Activated naive CD4-positive, alpha-beta T cell treated with anti-CD3 and anti-CD28 coated beads for 36 hours (primary cell): ENCODE measurements around the gene DOCK9. TPM values are rescaled to one million over a fixed set of nuclear protein-coding genes. Genes with fewer than 3 reads are reported as not detected.

Experiments
- CTCF ChIA-PET: fragments of 350-600 bp; sonication (Branson Sonifier 250); formaldehyde crosslinking; loops from one replicate; lab custom pipeline; 2021; ENCODE audit warnings: antibody characterized with exemption; lab: Charles Lee
- DNase-seq: peaks from one replicate; pipeline ENCODE4 v3.0.0-alpha.2; 2020
- H3K27ac Mint-ChIP-seq: one replicate; pipeline ENCODE4 v1.8.0; 2021; ENCODE audit warnings: mild to moderate bottlenecking, mixed read lengths
- H3K27me3 Mint-ChIP-seq: one replicate; pipeline ENCODE4 v1.8.0; 2021; ENCODE audit warnings: low read depth, mixed read lengths
- H3K36me3 Mint-ChIP-seq: one replicate; pipeline ENCODE4 v1.8.0; 2021; ENCODE audit warnings: low read depth, mixed read lengths
- H3K4me1 Mint-ChIP-seq: one replicate; pipeline ENCODE4 v1.8.0; 2021; ENCODE audit warnings: low read depth, mixed read lengths
- H3K4me3 Mint-ChIP-seq: one replicate; pipeline ENCODE4 v1.8.0; 2021; ENCODE audit warnings: mild to moderate bottlenecking, moderate library complexity, mixed read lengths
- H3K9me3 Mint-ChIP-seq: one replicate; pipeline ENCODE4 v1.8.0; 2021; ENCODE audit warnings: mixed read lengths
- intact Hi-C: fragments of 100-400 bp; cut with micrococcal nuclease; formaldehyde crosslinking; loops from one replicate; pipeline ENCODE4 v1.15.1; 2023
- total RNA-seq, 2 experiments: library from RNA; stranded (reverse); gene quantifications; one replicate each; pipeline ENCODE4 v1.2.3, GENCODE V29; 2021

The DOCK9 gene
- total RNA-seq, 2 experiments from 2014 or later: 38.3 to 42.1 TPM

GRCh38 chr13:98795220-98795619, 182.6 kb downstream of the DOCK9 start:
- no peaks in the 10 kb centered on the region for H3K27me3 Mint-ChIP-seq
- H3K4me3 Mint-ChIP-seq: no peak overlapping the region
- H3K4me1 Mint-ChIP-seq: no peaks in the 10 kb centered on the region
- no peak for DNase-seq
- H3K27ac Mint-ChIP-seq: peak overlapping the region; percentile 3
- CTCF ChIA-PET: interaction anchor here (0.6 kb wide), 1 partner anchor 462 kb away, joined by 3 read pairs; no protein-coding TSS in a partner anchor
- intact Hi-C loops: no loop called here
- H3K36me3 Mint-ChIP-seq: peaks cover 66% of the 10 kb centered on the region
- H3K9me3 Mint-ChIP-seq: peaks cover 10% of the 10 kb centered on the region

DNA sequence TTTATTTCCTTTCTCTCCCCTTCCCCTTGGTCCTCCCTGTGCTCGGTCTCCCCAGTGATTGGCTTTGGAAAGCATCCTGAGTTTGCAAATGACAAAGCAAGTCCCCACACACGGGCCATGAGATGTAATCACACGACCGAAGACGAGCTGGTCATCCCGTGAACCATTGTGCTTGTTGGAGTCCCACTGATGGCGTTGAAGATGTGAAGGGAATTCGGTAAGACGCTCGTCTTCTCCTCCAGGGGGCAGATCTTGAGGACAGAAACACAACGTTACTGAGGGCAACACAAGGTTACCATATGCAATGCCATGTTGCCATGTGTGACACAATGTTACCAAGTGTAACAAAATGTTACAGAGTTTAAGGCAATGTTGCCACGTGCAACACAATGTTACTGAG, 183.4 kb downstream of the DOCK9 start:
- Mint-ChIP-seq H3K36me3 (peaks cover 63% of the 10 kb centered on the region), H3K9me3 (peaks cover 12% of the 10 kb centered on the region), H3K27me3 (no peaks in the 10 kb centered on the region), H3K27ac (no peak overlapping the region), H3K4me3 (no peak overlapping the region), H3K4me1 (no peaks in the 10 kb centered on the region)
- DNase-seq: no peak
- intact Hi-C loops: no loop called here
- CTCF ChIA-PET: no interaction called here

- DNase-seq: no peak
- CTCF ChIA-PET: no interaction called here
- Mint-ChIP-seq H3K4me1 (no peaks in the 10 kb centered on the region), H3K27me3 (peaks cover 12% of the 10 kb centered on the region), H3K36me3 (peaks cover 51% of the 10 kb centered on the region), H3K27ac (no peak overlapping the region), H3K4me3 (no peak overlapping the region), H3K9me3 (peaks cover 12% of the 10 kb centered on the region)
- intact Hi-C loops: no loop called here
Observed at GRCh38 chr13:98792785-98793495, 184.9 kb downstream of the DOCK9 start.

- Mint-ChIP-seq H3K27me3 (peaks cover 12% of the 10 kb centered on the region), H3K27ac (no peak overlapping the region), H3K4me3 (no peak overlapping the region), H3K4me1 (no peaks in the 10 kb centered on the region), H3K36me3 (peaks cover 45% of the 10 kb centered on the region), H3K9me3 (peaks cover 12% of the 10 kb centered on the region)
- CTCF ChIA-PET: no interaction called here
- intact Hi-C loops: no loop called here
- no peak for DNase-seq
Observed at GRCh38 chr13:98792321-98792720, 185.5 kb downstream of the DOCK9 start.

DNA sequence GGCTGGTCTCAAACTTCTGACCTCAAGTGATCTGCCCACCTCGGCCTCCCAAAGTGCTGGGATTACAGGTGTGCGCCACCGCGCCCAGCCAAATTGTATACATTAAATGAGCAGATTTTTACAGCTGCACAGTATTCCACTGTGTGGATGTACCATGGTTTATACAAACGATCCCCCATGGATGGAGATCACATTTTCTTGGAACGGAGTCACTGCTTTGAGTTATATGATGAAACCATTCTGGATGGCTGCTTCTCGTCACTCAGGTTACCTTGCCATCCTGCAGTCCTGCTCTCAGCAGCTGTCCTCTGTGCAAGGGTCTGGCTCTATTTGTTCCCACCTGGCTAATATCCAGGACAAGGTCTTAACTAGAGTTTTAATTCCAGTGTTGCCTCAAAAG, 186.3 kb downstream of the DOCK9 start:
- Mint-ChIP-seq H3K27ac (no peak overlapping the region), H3K4me3 (no peak overlapping the region), H3K4me1 (no peaks in the 10 kb centered on the region), H3K9me3 (peaks cover 12% of the 10 kb centered on the region), H3K36me3 (peaks cover 38% of the 10 kb centered on the region), H3K27me3 (peaks cover 12% of the 10 kb centered on the region)
- no peak for DNase-seq
- intact Hi-C loops: no loop called here
- CTCF ChIA-PET: no interaction called here

GRCh38 chr13:98787996-98788395, 189.9 kb downstream of the DOCK9 start:
- no peaks in the 10 kb centered on the region for H3K4me1 Mint-ChIP-seq
- H3K27me3 Mint-ChIP-seq: peaks cover 12% of the 10 kb centered on the region
- intact Hi-C loops: no loop called here
- CTCF ChIA-PET: no interaction called here
- H3K36me3 Mint-ChIP-seq: peaks cover 11% of the 10 kb centered on the region
- H3K9me3 Mint-ChIP-seq: peaks cover 12% of the 10 kb centered on the region
- H3K27ac Mint-ChIP-seq: no peak overlapping the region
- no peak for DNase-seq
- no peak overlapping the region for H3K4me3 Mint-ChIP-seq

DNA sequence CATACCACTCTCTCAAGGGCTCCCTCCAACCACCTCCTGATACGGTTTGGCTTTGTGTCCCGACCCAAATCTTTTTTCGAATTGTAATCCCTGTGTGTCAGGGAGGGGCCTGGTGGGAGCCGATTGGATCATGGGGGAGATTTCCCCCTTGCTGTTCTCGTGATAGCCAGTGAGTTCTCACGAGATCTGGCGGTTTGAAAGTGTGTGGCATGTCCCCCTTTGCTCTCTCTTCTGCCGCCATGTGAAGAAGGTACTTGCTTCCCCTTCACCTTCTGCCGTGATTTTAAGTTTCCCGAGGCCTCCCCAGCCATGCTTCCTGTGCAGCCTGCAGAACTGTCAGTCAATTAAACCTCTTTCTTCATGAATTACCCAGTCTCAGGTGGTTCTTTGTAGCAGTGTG, 190.7 kb downstream of the DOCK9 start:
- Mint-ChIP-seq H3K36me3 (peaks cover 3% of the 10 kb centered on the region), H3K4me1 (no peaks in the 10 kb centered on the region), H3K27me3 (peaks cover 12% of the 10 kb centered on the region), H3K27ac (no peak overlapping the region), H3K9me3 (peaks cover 8% of the 10 kb centered on the region), H3K4me3 (no peak overlapping the region)
- intact Hi-C loops: no loop called here
- DNase-seq: no peak
- CTCF ChIA-PET: no interaction called here

DNA sequence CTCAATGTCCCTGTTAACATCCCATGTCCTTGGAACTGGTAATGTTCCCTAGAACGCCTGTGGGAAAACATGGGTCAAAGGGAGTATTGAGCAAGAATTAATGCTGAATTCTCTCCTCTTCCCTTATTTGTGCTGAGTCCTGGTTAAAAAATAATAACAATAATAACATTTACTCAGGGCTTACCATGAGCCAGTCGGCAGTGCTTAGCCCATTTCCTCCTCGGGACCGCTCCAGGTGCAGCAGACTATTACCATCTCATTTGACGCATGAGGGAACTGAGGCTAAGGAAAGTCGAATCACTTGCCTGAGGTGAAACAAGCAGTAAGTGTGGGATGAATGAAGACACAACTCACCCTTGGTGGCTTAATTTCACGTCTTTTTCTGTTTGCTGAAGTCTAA, 191.8 kb downstream of the DOCK9 start:
- Mint-ChIP-seq H3K4me1 (no peaks in the 10 kb centered on the region), H3K9me3 (peaks cover 5% of the 10 kb centered on the region), H3K36me3 (no peaks in the 10 kb centered on the region), H3K4me3 (no peak overlapping the region), H3K27ac (no peak overlapping the region), H3K27me3 (peaks cover 14% of the 10 kb centered on the region)
- CTCF ChIA-PET: no interaction called here
- DNase-seq: no peak
- intact Hi-C loops: no loop called here

DNA sequence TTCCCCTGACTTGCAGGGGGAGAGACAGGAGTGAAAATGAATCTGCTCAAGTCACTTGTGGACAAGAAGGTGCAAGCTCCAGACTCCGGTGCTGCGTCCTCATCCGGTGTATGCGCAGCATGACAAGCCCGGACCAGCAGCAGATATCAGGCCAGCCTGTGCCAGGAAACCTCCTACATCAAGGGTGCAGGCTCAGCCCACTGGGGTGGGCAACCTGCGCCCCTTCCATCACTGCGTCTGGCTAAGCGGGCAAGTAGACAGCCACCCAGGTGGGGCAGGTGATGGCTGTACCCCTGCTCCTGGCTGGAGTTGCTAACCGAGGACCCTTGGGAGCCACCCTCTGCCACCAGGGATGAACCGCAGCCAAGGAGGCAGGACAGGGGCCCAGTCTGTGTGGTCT, 192.5 kb downstream of the DOCK9 start:
- Mint-ChIP-seq H3K4me3 (no peak overlapping the region), H3K36me3 (no peaks in the 10 kb centered on the region), H3K9me3 (peaks cover 4% of the 10 kb centered on the region), H3K27ac (no peak overlapping the region), H3K4me1 (no peaks in the 10 kb centered on the region), H3K27me3 (peaks cover 15% of the 10 kb centered on the region)
- intact Hi-C loops: no loop called here
- DNase-seq: no peak
- CTCF ChIA-PET: no interaction called here

GRCh38 chr13:98784666-98785065, 193.2 kb downstream of the DOCK9 start:
- no peaks in the 10 kb centered on the region for H3K36me3 Mint-ChIP-seq
- H3K27ac Mint-ChIP-seq: no peak overlapping the region
- peaks cover 2% of the 10 kb centered on the region for H3K9me3 Mint-ChIP-seq
- intact Hi-C loops: no loop called here
- no peaks in the 10 kb centered on the region for H3K4me1 Mint-ChIP-seq
- no peak for DNase-seq
- H3K4me3 Mint-ChIP-seq: no peak overlapping the region
- CTCF ChIA-PET: interaction anchor here (0.7 kb wide), 1 partner anchor 12 kb away, joined by 3 read pairs; no protein-coding TSS in a partner anchor
- peaks cover 15% of the 10 kb centered on the region for H3K27me3 Mint-ChIP-seq

- Mint-ChIP-seq H3K4me1 (no peaks in the 10 kb centered on the region), H3K9me3 (no peaks in the 10 kb centered on the region), H3K4me3 (no peak overlapping the region), H3K27me3 (peaks cover 16% of the 10 kb centered on the region), H3K36me3 (no peaks in the 10 kb centered on the region), H3K27ac (no peak overlapping the region)
- intact Hi-C loops: no loop called here
- CTCF ChIA-PET: no interaction called here
- DNase-seq: no peak
Observed at GRCh38 chr13:98783856-98784478, 193.9 kb downstream of the DOCK9 start.

DNA sequence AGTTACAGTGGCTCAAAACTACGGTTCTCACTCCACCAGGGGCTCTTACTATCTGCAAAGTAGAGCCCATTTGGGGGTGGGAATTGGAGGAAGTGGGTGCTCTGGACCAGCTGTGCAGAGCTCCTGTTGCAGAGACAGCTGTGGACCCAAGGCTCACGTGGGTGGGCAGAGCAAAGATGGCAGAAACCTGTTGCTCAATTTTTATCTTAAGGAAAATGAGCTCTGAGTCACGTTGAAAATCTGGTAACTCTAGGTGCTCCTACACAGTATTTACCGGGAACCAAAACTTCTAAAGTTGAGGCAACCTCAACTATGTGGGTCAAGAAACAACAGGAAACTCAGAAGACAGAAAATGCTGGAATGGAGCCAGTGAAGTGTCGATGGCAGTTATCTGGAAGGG, 195.2 kb downstream of the DOCK9 start:
- H3K9me3 Mint-ChIP-seq: no peaks in the 10 kb centered on the region
- no peak overlapping the region for H3K27ac Mint-ChIP-seq
- intact Hi-C loops: no loop called here
- DNase-seq: no peak
- H3K27me3 Mint-ChIP-seq: peaks cover 11% of the 10 kb centered on the region
- H3K4me1 Mint-ChIP-seq: no peaks in the 10 kb centered on the region
- CTCF ChIA-PET: interaction anchor here (0.7 kb wide), 1 partner anchor 57 kb away, joined by 4 read pairs; no protein-coding TSS in a partner anchor
- H3K4me3 Mint-ChIP-seq: no peak overlapping the region
- H3K36me3 Mint-ChIP-seq: no peaks in the 10 kb centered on the region

DNA sequence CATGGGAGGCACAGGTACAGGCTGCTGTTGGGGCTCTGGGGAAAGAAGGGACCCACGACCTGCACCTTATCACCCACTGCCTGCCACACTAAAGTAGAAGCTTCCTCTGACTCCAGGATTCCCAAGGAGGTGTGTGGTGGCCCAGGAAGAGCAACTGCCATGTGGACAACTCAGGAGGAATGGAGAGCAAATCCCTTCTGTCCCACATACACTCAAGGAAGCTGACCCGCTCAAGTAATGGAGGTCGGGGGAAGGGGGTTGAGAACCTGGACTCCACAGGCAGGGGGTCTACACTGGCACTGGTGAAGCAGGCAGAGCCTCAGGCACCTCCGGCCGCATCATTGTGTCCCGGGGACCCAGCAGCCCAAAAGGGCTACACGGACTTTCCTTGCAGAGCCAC, 196.0 kb downstream of the DOCK9 start:
- Mint-ChIP-seq H3K4me3 (no peak overlapping the region), H3K4me1 (no peaks in the 10 kb centered on the region), H3K27me3 (peaks cover 11% of the 10 kb centered on the region), H3K36me3 (no peaks in the 10 kb centered on the region), H3K27ac (no peak overlapping the region), H3K9me3 (no peaks in the 10 kb centered on the region)
- DNase-seq: no peak
- intact Hi-C loops: no loop called here
- CTCF ChIA-PET: no interaction called here
